ENCODE results near the gene VENTX.
"Not testable (repeated sequence)": the region's sequence is repeated elsewhere in the genome, so short reads cannot be mapped to it uniquely, and the experiment has no call there.

The VENTX gene

DNA sequence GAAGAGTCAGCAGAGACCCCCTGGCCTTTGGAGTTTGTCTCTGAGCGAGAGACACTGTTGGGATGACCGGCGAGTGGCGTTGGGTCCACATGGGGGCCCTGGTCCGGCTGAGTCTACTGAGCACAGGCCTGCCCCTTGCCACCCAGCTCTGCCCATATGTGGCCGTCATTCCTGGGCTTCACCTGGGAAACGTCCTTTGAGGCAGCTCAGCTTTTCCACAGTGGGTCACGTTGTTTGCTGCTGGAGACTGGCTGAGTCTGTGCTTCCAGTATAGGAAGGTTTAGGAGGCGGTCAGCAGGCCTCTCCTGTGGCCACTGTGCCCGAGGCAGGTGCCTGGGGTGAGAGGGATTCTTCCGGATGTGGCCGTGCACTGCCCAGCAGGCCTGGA lies 21.9 kb downstream of the VENTX start:
- DNase-seq = no peak

DNA sequence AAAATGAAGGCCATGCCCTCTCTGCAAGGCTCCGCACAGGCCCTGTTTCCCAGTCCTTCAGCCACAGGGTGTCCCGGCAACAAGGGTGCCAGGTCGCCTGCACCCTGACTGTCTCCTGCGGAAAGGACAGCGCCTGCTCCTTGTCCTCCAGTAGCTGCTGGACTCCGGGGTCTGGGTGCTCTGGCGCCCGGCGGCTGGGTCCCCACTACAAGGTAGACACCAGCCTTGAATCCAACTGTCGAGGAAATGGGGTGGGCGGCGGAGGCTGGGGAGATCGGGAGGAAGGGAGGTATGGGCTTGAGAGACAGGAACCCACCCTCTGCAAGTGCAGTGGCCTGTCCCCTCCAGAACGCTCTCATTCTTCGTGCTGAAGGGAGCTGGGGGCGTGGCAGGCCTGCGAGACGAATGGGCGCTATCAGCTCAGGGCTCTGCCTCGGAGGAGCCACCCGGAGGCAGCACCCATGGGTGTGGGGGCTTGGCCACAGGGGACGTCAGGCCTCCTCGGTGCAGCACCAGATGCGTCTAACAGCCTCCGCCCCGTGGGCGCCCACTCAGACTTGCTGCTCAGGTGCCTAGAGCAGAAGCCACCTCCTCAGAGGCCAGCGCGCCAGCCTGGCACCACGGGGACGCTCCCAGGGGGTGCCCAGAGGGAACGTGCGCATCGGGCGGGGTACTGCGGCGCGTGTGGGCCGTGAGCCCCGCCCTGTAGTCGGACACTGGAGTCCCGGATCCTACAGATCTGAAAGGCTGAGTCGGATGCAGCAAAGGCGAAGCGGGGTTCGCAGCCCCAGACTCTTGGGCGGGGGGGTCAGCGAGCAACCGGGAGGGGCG lies 23.5 kb downstream of the VENTX start:
- DNase-seq = peak; percentile 88

DNA sequence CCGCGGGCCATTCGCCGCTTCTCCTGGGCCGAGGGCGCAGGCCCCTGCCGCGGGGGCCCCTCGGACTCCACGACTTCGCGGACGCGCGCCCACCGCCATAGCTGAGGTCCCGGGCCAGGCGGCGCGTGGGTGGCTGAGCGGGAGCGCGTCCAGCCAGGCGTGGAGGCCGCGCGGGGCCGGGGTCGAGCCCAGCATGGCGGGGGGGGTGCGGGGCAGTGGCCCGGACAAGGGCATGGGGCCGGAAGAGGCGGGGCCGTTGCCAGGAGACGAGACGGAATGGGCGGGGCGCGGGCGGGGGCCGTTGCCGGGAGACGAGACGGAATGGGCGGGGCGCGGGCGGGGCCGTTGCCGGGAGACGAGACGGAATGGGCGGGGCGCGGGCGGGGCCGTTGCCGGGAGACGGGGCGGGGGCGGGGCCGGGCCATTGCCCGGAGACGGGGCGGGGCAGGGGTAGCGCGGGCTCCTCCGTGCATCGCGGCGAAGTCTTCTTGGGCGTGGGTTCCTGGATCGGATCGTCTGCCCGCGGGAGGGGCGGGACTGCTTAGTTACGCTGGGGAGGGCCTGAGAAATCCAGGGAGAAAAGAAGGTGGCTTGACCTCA lies 24.2 kb downstream of the VENTX start:
- peak; percentile 93 for DNase-seq

DNA sequence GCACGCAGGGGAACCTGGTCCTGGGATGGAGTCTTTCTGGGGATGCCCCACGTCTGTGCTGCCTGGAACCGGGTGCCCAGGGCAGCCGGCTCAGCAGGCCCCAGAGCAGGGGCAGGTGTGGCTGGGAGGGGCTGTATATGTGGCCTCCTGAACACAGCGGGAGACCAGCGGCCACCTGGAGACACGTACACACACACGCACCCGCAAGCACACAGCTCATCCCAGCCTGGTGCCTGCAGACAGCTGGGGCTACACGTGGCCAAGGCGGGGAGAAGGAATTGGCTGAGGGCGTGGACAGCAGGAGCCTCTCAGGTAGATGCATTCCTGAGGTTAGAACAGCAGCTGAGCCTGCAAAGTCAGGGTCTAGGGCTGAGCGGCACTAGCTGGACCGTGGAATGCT lies 25.0 kb downstream of the VENTX start:
- no peak for DNase-seq

DNA sequence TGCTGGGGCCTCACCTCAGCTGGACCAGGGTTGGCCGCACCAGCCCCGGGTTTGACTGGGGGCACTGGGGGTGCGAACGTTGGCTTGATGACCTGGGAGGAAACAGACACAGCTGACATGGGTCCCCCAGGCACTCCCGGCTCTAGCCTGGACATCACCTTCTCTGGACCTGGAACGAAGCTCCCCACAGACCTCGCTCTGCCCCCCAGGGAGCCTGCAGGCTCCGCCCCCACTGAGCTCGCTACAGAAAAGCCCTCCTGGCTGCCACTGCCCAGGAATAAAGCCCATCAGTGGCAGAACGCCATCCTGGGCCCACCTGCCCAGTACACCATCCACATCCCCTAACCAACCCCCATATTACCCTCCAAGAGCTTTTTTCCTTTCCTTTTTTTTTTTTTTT lies 26.0 kb downstream of the VENTX start:
- no peak for DNase-seq

DNA sequence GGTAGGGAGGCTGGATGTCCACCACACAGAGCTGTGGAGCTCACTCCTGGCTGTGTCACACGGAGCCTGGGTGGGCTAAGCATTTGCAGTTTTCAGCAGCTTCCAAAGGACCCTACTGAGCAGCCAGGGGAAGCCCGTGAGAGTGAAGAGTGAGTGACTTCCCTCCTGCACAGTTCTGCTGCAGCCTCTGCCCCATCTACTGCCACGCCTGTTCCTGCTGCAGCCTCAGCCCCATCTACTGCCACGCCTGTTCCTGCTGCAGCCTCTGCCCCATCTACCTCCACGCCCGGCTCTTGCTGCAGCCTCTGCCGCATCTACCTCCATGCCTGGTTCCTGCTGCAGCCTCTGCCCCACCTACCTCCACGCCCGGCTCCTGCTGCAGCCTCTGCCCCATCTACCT lies 26.8 kb downstream of the VENTX start:
- no peak for DNase-seq

DNA sequence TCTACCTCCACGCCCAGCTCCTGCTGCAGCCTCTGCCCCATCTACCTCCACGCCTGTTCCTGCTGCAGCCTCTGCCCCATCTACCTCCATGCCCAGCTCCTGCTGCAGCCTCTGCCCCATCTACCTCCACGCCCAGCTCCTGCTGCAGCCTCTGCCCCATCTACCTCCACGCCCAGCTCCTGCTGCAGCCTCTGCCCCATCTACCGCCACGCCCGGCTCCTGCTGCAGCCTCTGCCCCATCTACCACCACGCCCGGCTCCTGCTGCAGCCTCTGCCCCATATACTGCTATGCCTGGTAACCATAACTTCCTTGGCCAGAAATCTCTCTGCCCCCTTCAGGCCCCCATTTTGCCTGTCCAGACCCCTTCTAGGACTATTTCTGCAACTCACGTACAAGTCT lies 27.4 kb downstream of the VENTX start:
- not testable (repeated sequence) for DNase-seq

DNA sequence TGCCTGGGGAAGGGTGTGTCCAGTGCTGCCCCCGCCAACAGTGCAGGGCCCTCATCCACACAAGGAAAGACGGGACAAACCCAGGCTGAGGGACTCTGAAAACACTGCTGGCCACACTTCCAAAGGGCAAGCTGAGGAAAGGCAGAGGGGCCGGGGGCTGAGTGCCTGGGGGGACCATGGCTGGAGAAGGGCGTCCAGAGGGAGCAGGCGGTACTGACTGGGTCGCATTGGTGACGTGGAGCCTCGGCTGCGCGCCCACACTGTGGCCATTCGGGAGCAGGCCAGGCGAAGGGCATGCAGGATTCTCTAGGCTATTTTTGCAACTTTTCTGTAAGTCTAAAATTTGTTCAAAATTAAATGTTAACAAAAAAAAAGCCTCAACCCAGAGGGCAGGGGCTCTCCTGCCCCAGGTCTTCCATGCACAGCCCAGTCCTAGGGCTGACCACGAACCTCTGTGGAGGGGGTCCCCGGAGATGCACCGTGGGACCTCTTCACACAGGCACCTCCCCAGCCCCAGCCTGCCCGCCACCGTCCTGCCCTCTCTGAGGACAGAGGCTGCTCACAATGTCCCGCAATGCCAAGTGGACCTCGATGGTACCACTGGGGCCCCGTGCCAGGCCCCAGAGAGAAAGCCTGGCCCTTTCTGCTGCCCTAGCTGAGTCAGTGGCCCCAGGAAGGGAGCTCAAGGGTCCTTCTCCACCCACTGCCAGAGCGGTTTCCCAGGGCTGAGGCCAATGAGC lies 28.6 kb downstream of the VENTX start:
- DNase-seq = no peak

DNA sequence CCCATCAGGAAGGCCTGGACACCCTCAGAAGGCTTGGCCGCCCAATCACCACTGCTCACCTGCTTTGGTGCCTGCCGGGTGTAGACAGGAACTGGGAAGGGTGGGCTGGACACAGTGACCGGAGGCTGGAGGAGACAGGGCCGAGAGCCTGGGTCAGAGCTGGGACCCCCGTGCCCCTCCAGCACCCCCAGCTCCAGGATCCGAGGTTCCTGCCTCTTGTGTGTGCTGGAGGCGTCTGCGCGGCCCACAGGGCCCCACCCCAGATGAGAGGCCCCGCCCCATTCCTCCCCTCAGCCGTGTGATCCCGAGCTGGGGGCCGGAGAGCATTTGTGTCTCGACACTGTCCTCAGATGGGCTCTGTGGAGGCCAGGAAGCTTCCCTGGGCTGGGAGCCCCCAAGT lies 29.6 kb downstream of the VENTX start:
- no peak for DNase-seq

DNA sequence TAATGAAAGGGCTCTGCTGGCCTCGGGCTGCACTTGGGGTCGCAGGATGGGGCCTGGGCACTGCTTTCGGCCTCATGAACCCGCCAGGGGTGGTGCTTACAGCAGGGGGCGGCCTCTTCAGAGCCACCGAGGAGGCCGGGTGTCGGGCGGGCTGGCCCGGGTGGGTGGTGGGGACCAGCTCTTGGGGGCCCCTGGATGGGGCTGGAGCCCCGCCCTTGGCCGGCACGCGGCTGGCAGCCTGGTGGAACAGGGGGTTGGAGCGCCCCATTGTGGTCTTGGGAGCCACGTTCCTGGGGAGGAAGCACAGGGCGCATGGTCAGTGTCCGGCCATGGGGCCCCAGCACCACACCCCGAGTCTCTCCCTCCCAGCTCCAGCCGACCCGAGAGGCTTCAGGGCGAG lies 30.2 kb downstream of the VENTX start:
- DNase-seq = no peak

DNA sequence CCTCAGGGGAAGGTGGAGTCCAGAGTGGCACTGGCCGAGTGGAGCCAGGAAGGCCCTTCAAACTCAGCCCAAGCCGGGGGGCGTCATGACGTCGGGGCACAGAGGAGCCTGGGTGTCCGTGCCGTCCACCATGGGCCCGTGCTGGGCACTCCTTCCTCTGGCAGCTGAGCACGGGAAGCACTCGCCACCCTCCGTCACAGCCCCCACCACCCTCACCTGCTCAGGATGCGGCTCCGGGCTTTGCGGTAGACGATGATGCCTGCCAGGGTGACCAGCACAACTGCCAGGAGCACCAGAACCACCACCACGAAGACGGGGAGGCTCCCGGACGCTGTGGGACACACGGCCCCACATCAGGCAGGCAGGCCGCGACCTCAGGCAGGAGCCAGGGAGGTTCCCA lies 30.9 kb downstream of the VENTX start:
- no peak for DNase-seq

DNA sequence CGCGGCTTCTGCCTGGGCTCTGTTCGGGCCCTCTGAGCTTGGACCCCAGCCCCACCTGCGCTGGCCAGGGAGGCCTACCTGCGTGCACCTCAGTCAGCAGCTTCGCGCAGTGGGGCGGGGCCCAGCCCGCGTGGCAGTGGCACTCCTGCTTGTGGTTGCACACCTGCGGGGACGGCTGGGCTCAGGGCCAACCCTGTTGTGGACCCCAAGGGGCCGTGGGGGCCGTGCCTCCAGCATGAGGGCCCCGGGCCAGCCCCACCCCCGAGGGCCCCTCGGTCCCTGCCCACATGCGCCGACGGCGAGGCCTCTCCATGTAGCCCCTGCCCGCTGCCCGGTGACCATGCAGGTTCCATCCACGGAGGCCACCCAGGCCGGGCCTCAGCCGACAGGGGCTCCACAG lies 31.7 kb downstream of the VENTX start:
- DNase-seq = no peak

DNA sequence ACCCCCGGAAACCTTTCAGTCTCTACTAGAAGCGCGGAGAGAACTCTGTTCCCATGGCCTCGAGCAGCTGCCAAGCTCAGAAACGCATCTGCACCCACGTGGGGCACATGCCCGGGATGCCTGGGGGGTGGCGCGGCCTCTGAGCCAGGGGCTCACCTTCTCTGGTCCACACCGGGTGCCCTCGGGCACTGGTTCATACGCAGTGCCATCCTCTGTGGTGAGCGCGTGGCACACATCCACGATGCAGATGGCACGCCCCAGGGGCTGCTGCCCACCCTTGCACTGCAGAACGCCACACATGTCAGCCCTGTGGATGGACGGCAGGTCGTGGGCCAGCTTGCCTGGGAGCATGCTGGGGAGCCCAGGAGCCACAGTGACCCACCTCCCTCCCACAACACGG lies 32.5 kb downstream of the VENTX start:
- no peak for DNase-seq

DNA sequence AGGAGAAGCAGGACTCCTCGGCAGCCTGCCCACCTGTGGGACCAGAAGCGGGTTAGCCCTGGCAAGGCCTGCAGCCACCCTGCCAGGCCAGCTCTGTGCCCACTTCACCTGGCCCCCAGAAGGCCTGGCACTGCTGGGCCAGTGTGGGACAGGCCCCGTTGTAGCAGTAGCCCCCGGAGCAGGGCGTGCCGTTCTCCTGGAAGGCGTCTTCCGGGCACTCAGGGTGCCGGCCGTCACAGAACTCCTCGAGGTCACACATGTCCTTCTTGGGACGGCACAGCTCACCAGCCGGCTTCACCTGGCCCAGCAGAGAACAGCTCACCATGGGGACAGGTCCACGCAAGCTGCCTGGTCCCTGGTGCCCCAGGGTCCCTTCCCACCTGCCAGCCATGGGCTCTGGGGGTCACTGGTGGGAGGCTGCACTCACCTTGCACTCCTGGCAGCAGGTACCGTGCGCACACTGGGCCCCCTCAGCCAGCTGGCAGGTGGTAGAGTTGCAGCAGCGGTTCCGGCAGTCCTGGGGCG lies 33.2 kb downstream of the VENTX start:
- no peak for DNase-seq

DNA sequence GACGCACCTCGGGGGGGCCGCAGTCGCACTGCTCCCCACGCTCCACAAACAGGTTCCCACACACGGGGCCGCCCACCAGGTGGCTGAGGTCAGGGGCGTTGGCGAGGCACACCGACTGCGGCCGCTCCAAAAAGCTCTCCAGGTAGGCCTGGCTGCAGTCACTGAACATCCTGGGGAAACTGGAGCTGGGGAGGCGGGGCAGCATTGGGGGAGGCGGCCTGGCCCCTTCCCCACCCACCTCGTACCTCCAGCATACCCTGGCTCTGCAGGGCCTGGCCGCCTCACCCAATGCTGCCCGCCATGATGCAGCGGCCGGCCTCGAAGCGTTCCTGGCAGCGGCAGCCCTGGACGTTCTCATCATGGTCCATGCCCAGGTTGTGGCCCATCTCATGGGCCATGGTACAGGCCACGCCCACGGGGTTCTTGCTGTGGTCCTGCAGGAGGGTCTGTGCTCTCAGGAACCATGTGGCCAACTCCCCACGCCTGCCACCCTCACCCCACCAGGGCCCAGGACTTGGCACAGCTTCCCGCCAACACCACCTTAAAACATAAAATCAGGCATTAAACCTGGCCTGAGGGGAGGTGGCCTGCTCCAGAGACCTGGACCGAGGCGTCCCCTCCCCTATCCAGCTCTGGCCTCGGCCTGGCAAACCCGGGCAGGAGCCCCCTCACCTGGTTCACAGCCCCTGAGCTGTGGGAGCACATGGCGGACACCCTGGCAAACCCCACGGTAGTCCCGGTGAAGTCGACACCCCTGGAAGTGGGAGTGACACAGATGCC lies 34.1 kb downstream of the VENTX start:
- no peak for DNase-seq

DNA sequence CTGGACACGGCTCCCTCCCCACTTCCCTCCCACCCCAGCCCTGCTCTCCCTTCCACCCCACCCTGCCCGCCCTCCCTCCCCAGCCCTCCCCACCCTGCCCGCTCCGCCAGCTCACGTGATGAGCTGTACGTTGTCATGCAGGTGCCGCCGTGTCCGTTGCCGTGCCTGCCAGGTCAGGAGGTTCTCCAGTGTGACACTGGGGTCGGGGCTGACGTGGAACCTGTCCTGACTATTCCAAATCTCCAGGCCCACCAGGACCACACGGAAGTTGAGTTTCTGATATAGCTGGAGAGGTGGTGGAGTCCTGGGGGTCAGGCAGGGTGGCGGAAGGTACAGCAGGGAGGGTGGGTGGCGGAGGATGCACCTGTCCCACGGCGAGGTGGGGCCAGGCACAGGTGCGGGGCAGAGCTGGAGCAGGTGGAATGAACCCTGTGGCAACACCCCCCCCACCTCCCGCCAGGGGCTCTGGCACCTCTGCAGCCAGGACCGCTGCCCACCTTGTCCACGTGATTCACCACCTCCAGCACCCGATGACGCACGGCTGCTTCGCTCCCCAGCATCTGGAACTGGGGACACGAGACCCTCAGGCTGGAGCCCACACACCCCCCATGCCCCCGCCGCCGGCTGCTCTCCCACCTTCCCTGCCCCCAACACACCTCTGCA lies 34.8 kb downstream of the VENTX start:
- no peak for DNase-seq

DNA sequence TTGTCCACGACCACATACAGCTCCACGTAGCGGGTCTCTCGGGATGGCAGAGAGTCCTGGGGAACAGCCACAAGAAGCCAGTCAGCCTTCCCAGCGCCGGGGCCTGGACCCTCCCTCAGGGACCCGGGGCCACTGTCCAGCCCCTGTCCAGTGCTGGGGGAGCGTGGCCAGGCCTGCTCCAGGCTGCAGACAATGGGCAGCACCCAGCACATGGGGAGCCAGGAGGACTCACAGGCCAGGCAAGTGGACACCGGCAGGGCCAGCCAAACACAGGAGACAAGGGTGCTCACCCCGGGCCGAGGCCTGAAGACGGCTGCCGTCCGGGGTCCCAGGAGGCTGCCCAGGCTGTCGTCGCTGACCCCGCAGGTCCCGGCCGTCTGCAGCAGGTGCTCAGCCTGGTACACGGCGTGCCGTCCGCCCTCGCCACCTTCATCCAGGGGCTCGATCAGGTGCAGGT lies 35.3 kb downstream of the VENTX start:
- DNase-seq = no peak

DNA sequence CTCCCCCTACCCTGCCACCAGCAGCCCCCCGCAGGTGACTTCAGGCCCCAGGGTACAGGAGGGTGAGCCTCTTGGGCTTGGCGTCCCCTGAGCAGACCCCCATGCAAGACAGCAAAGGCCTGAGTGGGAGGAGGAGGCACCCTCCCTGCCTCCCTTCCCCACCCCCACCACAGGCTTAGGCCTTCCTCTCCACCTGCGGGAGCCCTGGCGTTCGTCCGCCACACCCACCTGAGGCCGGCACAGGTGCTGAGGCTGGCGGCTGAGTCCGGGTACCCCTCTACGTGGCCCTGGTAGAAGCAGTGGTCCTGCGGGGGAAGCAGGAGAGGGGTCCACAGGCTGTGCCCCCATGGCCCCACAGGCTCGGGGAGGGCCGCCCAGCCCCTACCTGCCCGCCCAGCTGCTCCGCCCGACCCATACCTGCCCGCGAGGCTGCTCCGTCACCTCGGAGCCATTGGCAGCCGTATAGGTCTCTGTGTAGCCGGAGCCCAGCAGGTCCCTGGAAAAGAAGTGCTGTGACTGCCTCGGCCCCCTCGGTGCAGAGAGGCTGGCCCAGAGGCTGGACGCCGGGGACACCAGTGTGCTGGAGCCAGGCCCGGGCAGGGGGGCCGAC lies 36.0 kb downstream of the VENTX start:
- DNase-seq = no peak

DNA sequence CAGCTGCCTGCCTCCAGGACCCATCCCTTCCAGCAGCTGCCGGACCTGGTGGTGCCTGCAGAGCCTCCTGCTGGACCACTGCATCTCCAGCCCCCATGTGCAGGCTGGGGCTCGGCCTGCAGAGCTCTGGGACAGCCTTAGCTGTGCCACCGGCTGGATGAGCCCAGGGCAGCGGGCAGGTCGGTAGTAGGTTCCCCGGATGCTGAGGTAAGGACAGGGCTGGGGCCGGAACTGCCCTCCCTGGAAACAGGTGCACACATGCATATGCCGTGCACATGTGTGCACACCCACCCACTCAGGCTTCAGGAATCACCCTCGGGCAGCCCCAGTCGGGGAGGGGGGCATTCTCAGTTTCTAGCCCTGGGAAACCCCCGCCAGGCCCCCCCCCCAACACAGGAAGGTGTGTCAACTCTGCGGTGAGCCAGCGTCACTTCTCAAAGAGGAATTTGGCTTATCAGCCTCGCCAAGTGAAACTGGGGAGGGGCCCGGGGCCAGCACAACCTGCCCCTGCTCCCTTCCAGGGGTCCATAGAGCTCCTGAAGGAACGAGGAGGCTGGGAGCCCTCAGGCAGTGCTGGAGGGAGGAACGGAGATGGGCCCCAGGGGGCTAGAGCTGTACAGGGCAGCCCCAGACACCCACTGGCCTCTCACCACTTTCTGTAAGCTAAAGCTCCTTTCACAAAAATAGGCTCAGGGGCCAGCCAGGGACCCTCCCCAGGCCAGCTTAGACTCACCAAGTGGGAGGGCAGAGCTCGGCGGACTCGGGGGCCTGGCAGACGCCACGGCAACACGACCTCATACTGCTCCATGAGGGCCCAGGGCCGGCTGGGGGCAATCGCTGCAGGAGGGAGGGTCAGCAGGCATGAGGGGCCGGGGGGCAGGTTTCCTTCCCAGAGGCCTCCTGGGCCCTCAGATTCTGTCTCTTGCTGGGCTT lies 37.4 kb downstream of the VENTX start:
- DNase-seq = peak; percentile 90

DNA sequence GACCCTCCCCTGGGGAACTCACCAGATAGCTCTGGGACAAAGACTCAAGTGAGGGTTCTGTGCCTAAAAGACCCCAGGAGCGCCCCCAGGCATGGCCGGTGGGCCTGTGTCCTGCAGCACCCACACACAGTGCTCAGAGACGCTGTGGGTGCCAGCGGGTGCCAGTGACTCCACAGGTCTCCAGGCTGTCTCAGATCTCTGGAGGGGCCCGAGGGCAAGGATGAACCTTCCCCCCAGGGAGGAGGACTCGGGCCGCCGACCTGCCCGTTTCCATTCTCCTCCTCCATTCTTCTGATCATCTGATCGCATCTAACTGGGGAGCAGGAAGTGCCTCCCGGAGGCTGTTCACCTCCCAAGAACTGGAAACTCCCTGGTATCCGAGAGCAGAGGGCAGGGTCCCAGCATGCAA lies 38.0 kb downstream of the VENTX start:
- peak; percentile 81 for DNase-seq

DNA sequence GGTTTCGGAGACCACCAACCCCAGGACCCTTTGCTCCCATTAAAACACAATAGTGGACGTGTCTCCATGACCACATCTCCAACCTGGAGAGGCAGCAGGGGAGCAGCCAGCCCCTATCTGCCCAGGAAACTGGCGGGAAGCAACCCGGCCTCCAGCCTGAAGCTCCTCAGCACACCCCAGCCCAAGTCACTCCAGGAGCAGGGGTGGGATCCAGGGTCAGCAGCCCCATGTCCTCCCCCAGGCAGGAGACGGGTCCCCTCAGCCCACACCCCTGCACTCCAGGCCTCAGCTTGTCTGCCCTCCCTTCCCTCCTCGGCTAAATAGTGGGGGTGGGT lies 38.4 kb downstream of the VENTX start:
- no peak for DNase-seq

Measured in activated CD8-positive, alpha-beta memory T cell treated with anti-CD3 and anti-CD28 coated beads for 24 hours (primary cell).